Bronchus fibroblast of lung (primary cell): ENCODE results near the gene S1PR4. TPM values are rescaled to one million over a fixed set of nuclear protein-coding genes. Genes with fewer than 3 reads are reported as not detected.

Experiments used
- total RNA-seq: library from RNA; depleted of rRNA; stranded (reverse); fragments of >200 nt; gene quantifications from 2 replicates; pipeline ENCODE4 v1.2.3, GENCODE V29; 2015

S1PR4 gene
- total RNA-seq, result not detected in 2 replicates

GRCh38 chr19:3178377-3178972 lies at the start of gene S1PR4:
TSS of gene S1PR4 (plus strand) at chr19:3178769. CDS start at chr19:3178793, 24 bp downstream.

GRCh38 chr19:3135961-3136683 lies 42.4 kb upstream of the S1PR4 start, which contains the start of gene GNA15:
TSS of gene GNA15 (plus strand) at chr19:3136033. CDS start at chr19:3136451, 418 bp downstream.

GRCh38 chr19:3185461-3186159 lies 7.0 kb downstream of the S1PR4 start, which contains the start of gene NCLN:
TSS of gene NCLN (plus strand) at chr19:3185930. CDS start at chr19:3186031, 101 bp downstream.

GRCh38 chr19:3224346-3225168 lies 46.0 kb downstream of the S1PR4 start, which contains the start of gene CELF5:
TSS of gene CELF5 (plus strand) at chr19:3224661. CDS start at chr19:3224740, 79 bp downstream.

Other genes starting within 250 kb of the S1PR4 start
- 2.2 and 3.0 TPM in 2 replicates for gene ZNF77, start 233.8 kb upstream of the S1PR4 start, total RNA-seq
- 0.17 and 0.30 TPM in 2 replicates for gene TLE6, start 201.2 kb upstream of the S1PR4 start, total RNA-seq
- gene TLE2, start 149.5 kb upstream of the S1PR4 start, total RNA-seq, result 0.45 and 2.5 TPM in 2 replicates
- gene TLE5, start 116.3 kb upstream of the S1PR4 start, total RNA-seq, result 312 and 327 TPM in 2 replicates
- gene GNA11, start 84.4 kb upstream of the S1PR4 start, total RNA-seq, result 48.1 and 51.3 TPM in 2 replicates
- gene GNA15, start 42.7 kb upstream of the S1PR4 start, total RNA-seq, result not detected in 2 replicates
- 82.4 and 82.7 TPM in 2 replicates for gene NCLN, start 7.2 kb downstream of the S1PR4 start, total RNA-seq
- gene CELF5, start 45.9 kb downstream of the S1PR4 start, total RNA-seq, result not detected in 2 replicates
- gene NFIC, start 187.8 kb downstream of the S1PR4 start, total RNA-seq, result 36.7 and 41.2 TPM in 2 replicates